Prostate gland (tissue), 2 donors: ENCODE data around the gene NTN1.

Experiments used
- POLR2A ChIP-seq: fragments of 450-650 bp; IDR thresholded peaks from one replicate; pipeline ENCODE4 v1.6.1; 2016; ENCODE audit warnings: antibody characterized with exemption, mild to moderate bottlenecking
- POLR2AphosphoS5 ChIP-seq: sonication (generic); formaldehyde crosslinking; IDR thresholded peaks from one replicate; pipeline ENCODE4 v1.6.1; 2017; ENCODE audit warnings: antibody characterized with exemption
- TF ChIP-seq, protein P1 (sequence below), 4 experiments: fragments of 200-600 bp in 2 of 4; fragments of 450-650 bp in 2 of 4; sonication (generic) in 2 of 4; IDR thresholded peaks; 1 replicate in 3 of 4; 2 replicates in 1 of 4; pipeline ENCODE4 v1.5.1; 2016 to 2019; ENCODE audit warnings: antibody characterized with exemption in 4 of 4, mild to moderate bottlenecking in 2 of 4, moderate library complexity in 2 of 4

- TF ChIP-seq, protein P1, sequence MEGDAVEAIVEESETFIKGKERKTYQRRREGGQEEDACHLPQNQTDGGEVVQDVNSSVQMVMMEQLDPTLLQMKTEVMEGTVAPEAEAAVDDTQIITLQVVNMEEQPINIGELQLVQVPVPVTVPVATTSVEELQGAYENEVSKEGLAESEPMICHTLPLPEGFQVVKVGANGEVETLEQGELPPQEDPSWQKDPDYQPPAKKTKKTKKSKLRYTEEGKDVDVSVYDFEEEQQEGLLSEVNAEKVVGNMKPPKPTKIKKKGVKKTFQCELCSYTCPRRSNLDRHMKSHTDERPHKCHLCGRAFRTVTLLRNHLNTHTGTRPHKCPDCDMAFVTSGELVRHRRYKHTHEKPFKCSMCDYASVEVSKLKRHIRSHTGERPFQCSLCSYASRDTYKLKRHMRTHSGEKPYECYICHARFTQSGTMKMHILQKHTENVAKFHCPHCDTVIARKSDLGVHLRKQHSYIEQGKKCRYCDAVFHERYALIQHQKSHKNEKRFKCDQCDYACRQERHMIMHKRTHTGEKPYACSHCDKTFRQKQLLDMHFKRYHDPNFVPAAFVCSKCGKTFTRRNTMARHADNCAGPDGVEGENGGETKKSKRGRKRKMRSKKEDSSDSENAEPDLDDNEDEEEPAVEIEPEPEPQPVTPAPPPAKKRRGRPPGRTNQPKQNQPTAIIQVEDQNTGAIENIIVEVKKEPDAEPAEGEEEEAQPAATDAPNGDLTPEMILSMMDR (IDR thresholded peaks at IDR 0.05), result no peak
- no peak for TF ChIP-seq POLR2AphosphoS5
- no peak for TF ChIP-seq POLR2A
These were observed 86.2 kb downstream of the NTN1 start for GRCh38 chr17:9107527-9107926.
